GM12864 (cell line): ENCODE results near the gene GABRG3.
A peak's percentile ranks its signal among the peaks of the same experiment; 100 is the strongest.
"Not testable (repeated sequence)": the region's sequence is repeated elsewhere in the genome, so short reads cannot be mapped to it uniquely, and the experiment has no call there.

Experiments
- DNase-seq: peaks from one replicate; pipeline ENCODE4 v3.0.0-alpha.2; 2011; ENCODE audit warnings: low read depth
- H3K4me3 ChIP-seq: 2 replicates; pipeline ENCODE4 v1.5.1; 2011; ENCODE audit warnings: mild to moderate bottlenecking, low read depth, low read length, control low read depth
- CTCF ChIP-seq: IDR thresholded peaks from 2 replicates; pipeline ENCODE4 v1.5.1; 2011; ENCODE audit warnings: low read depth, mild to moderate bottlenecking, moderate library complexity, low read length, control low read depth, inconsistent platforms; ENCODE audit errors: missing control alignments

GABRG3 gene

GRCh38 chr15:26983822-26984221 is 12.8 kb downstream of the GABRG3 start:
- TF ChIP-seq CTCF, result no peak
- DNase-seq, result no peak
- H3K4me3 ChIP-seq, result no peak overlapping the region

DNA sequence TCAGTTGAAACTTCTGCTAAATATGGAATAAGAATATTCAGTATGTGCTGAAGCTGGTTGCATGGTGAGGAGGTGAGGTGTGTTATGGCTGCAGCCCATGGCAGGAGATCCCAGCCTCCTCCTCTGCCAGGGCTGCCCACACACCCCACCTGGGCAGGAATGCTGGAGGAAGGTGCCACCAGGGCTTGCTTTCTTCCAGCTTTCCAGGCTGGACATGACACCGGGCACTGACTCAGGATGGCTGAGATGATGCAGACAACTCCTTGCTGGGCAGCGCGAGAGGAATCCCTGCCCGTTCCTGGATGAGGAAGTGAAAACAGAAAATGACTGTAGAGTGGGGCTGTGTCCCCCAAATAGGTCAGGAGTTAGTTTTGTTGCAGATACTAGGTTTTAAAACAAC is 14.1 kb downstream of the GABRG3 start:
- TF ChIP-seq CTCF, result no peak
- DNase-seq, result no peak
- H3K4me3 ChIP-seq, result no peak overlapping the region

DNA sequence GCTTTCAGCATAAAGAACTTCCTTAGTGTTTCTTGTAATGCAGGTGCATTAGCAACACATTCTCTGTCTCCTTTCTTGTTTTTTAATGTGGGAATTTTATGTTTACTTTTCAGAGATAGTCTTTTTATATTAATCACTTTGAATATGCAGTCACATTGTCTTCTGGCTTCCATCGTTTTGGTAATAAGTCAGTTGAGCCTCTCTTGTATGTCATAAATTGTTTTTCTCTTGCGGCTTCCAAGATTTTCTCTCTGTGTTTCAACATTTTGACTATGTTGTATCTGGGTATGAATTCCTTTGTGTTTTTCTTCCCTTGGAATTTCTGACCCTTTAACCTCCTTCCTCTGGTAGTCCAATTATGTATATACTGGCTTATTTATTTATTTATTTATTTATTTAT is 25.3 kb downstream of the GABRG3 start:
- DNase-seq, result no peak
- H3K4me3 ChIP-seq, result no peak overlapping the region
- TF ChIP-seq CTCF, result no peak

GRCh38 chr15:27003003-27003402 is 32.0 kb downstream of the GABRG3 start:
- not testable (repeated sequence) for DNase-seq

DNA sequence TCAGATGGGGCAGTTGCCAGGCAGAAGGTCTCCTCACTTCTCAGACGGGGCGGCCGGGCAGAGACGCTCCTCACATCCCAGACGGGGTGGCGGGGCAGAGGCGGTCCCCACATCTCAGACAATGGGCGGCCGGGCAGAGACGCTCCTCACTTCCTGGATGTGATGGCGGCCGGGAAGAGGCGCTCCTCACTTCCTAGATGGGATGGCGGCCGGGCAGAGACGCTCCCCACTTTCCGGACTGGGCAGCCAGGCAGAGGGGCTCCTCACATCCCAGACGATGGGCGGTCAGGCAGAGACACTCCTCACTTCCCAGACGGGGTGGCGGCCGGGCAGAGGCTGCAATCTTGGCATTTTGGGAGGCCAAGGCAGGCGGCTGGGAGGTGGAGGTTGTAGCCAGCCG is 33.2 kb downstream of the GABRG3 start:
- DNase-seq, H3K4me3 ChIP-seq: not testable (repeated sequence)

More at GRCh38 chr15:27003003-27003402, 32.0 kb downstream of the GABRG3 start:
- not testable (repeated sequence) for H3K4me3 ChIP-seq

DNA sequence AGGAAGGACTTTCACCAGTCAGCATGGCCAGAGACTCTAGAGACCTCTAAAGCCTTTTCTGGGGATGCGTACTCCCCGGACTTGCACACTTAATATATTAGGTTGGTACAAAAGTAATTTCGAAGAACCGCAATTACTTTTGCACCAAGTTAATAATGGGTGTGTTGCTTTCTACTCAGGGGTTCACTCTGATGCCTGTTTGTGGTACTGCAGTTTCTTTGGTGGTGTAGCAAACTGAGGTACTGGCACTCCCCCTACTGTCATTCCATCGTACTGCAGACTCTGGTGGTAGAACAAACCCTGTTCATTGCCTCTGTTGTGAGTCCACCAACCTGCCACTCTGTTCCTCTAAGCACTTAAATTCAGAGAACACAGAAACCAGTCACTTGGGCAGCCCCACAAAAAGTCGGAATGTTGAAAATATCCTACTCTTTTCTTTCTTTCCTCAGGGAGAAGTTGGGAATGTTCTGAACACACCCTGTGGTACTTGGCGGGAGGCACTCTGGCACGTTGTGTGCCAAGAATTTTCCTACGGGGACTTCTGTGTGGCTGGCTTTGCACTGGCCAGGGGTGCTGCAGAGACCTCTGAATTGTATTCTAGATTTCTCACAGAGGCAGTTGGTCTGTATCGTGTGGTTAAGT is 46.3 kb downstream of the GABRG3 start:
- peak; percentile 56 for TF ChIP-seq CTCF
- no peak for DNase-seq
- no peak overlapping the region for H3K4me3 ChIP-seq

- TF ChIP-seq CTCF, result no peak
- H3K4me3 ChIP-seq, result no peak overlapping the region
- no peak for DNase-seq
Measured at GRCh38 chr15:27019687-27020086, 48.7 kb downstream of the GABRG3 start.

GRCh38 chr15:27025481-27025966 is 54.5 kb downstream of the GABRG3 start:
- H3K4me3 ChIP-seq, result no peak overlapping the region
- TF ChIP-seq CTCF, result no peak
- no peak for DNase-seq
